ENCODE data around the gene REV3L. TPM values are rescaled to one million over a fixed set of nuclear protein-coding genes. Genes with fewer than 3 reads are reported as not detected.

REV3L gene
- 10 to 100 TPM; 17.7 to 56.4 (median 20.7) TPM for total RNA-seq
- long read RNA-seq, donor 1, partial matches to known transcripts = 10 of 29 reads
- long read RNA-seq, donor 1, other reads (novel, unspliced or antisense) = 19 of 29 reads
- long read RNA-seq, donor 2, partial matches to known transcripts = 3 of 6 reads
- long read RNA-seq, donor 2, other reads (novel, unspliced or antisense) = 3 of 6 reads

GRCh38 chr6:111482959-111483735 is at the start of gene REV3L:
TSS of gene REV3L (minus strand) at chr6:111483218. CDS start at chr6:111482888, 330 bp downstream.
- no peak for TF ChIP-seq CTCF (IDR thresholded peaks at IDR 0.05)
- peak; percentile 92 to 93 (median 92) for DNase-seq

GRCh38 chr6:111531185-111531584 is 48.2 kb upstream of the REV3L start:
- no peak overlapping the region for H3K4me3 ChIP-seq
- ATAC-seq = no peak
- no peaks in the 10 kb centered on the region for H3K36me3 ChIP-seq (ENCODE audit: low read depth)
- no peak for DNase-seq
- intact Hi-C loops (cut with DNase I, micrococcal nuclease) = no loop called here
- peaks cover 11% of the 10 kb centered on the region for H3K4me1 ChIP-seq (ENCODE audit: low read depth)
- no peaks in the 10 kb centered on the region for H3K9me3 ChIP-seq
- no peak for TF ChIP-seq CTCF (IDR thresholded peaks at IDR 0.05)

More at GRCh38 chr6:111482959-111483735, at the start of gene REV3L:
- Histone ChIP-seq H3K4me3 (peak within 1 kb of the TSS; percentile 87), H3K36me3 (ENCODE audit: low read depth) (no peaks in the 10 kb centered on the region), H3K4me1 (ENCODE audit: low read depth) (peaks cover 11% of the 10 kb centered on the region), H3K9me3 (no peaks in the 10 kb centered on the region)
- intact Hi-C loops (cut with DNase I, micrococcal nuclease) = loop anchor here in 1 of 2 donors (5.0 kb wide), 1 partner anchor 119 kb away; no protein-coding TSS in a partner anchor
- ATAC-seq = peak; percentile 80

GRCh38 chr6:111530667-111531066 is 47.6 kb upstream of the REV3L start:
- H3K36me3 ChIP-seq (ENCODE audit: low read depth) = no peaks in the 10 kb centered on the region
- intact Hi-C loops (cut with DNase I, micrococcal nuclease) = no loop called here

GRCh38 chr6:111530218-111530617 is 47.2 kb upstream of the REV3L start:
- ATAC-seq = peak; percentile 89
- no peak overlapping the region for H3K4me3 ChIP-seq
- no peak for DNase-seq

More at GRCh38 chr6:111530667-111531066, 47.6 kb upstream of the REV3L start:
- no peak for DNase-seq
- no peak for ATAC-seq
- H3K9me3 ChIP-seq = no peaks in the 10 kb centered on the region
- H3K4me1 ChIP-seq (ENCODE audit: low read depth) = peaks cover 11% of the 10 kb centered on the region
- H3K4me3 ChIP-seq = no peak overlapping the region
- no peak for TF ChIP-seq CTCF (IDR thresholded peaks at IDR 0.05)

GRCh38 chr6:111527367-111527766 is 44.3 kb upstream of the REV3L start:
- no peaks in the 10 kb centered on the region for H3K9me3 ChIP-seq
- DNase-seq (no peak), ATAC-seq (no peak)
- no peak overlapping the region for H3K4me3 ChIP-seq
- H3K36me3 ChIP-seq (ENCODE audit: low read depth) = no peaks in the 10 kb centered on the region
- no peak for TF ChIP-seq CTCF (IDR thresholded peaks at IDR 0.05)
- peaks cover 11% of the 10 kb centered on the region for H3K4me1 ChIP-seq (ENCODE audit: low read depth)
- intact Hi-C loops (cut with DNase I, micrococcal nuclease) = no loop called here

More at GRCh38 chr6:111530218-111530617, 47.2 kb upstream of the REV3L start:
- no peaks in the 10 kb centered on the region for H3K36me3 ChIP-seq (ENCODE audit: low read depth)
- no peaks in the 10 kb centered on the region for H3K9me3 ChIP-seq
- no peak for TF ChIP-seq CTCF (IDR thresholded peaks at IDR 0.05)
- H3K4me1 ChIP-seq (ENCODE audit: low read depth) = peaks cover 11% of the 10 kb centered on the region
- intact Hi-C loops (cut with DNase I, micrococcal nuclease) = no loop called here

Data from mucosa of descending colon (tissue), 3 donors.